ENCODE data around the gene PDE2A. TPM values are rescaled to one million over a fixed set of nuclear protein-coding genes. Genes with fewer than 3 reads are reported as not detected.

The PDE2A gene
- total and polyA plus RNA-seq, 2 donors (not counting 3 experiments of a cell fraction or from before 2014, with no cell fraction given), result 14.8 to 16.8 TPM

GRCh38 chr11:72595292-72595684 is 78.9 kb downstream of the PDE2A start:
- dilution Hi-C loops (cut with MboI; ENCODE audit: extremely low pct_ligation_motif_present, low sequenced_read_pairs) (no loop called here), intact Hi-C loops (cut with micrococcal nuclease) (no loop called here)
- no peaks in the 10 kb centered on the region for H3K9me3 ChIP-seq (replicated peaks; ENCODE audit: control insufficient read depth, insufficient read depth, low read length)
- H4K20me1 ChIP-seq (replicated peaks; ENCODE audit: control insufficient read depth, extremely low read depth, insufficient read depth, low read length), result no peaks in the 10 kb centered on the region
- DNase-seq (ENCODE audit: low read depth, low spot score) (no peak), FAIRE-seq (no peak)
- TF ChIP-seq MYC (IDR thresholded peaks at IDR 0.05; ENCODE audit: low read depth, low read length) (no peak), POLR2AphosphoS5 (IDR thresholded peaks at IDR 0.05; ENCODE audit: insufficient read depth, low read depth, low read length) (no peak), POLR2A (IDR thresholded peaks at IDR 0.05; ENCODE audit: low read depth, low read length) (no peak), MAX (IDR thresholded peaks at IDR 0.05; ENCODE audit: insufficient read depth, insufficient read length) (no peak), EZH2 (IDR thresholded peaks at IDR 0.05; ENCODE audit: borderline replicate concordance, low read depth, low read length, severe bottlenecking) (no peak), JUN (IDR thresholded peaks at IDR 0.05; ENCODE audit: borderline replicate concordance, insufficient read depth, insufficient read length, low read depth) (no peak), GATA2 (IDR thresholded peaks at IDR 0.05; ENCODE audit: insufficient read depth, insufficient read length, low read depth, low read length) (no peak), FOS (IDR thresholded peaks at IDR 0.05; ENCODE audit: borderline replicate concordance, insufficient read depth, low read length) (no peak)
- TF ChIP-seq, protein P1, sequence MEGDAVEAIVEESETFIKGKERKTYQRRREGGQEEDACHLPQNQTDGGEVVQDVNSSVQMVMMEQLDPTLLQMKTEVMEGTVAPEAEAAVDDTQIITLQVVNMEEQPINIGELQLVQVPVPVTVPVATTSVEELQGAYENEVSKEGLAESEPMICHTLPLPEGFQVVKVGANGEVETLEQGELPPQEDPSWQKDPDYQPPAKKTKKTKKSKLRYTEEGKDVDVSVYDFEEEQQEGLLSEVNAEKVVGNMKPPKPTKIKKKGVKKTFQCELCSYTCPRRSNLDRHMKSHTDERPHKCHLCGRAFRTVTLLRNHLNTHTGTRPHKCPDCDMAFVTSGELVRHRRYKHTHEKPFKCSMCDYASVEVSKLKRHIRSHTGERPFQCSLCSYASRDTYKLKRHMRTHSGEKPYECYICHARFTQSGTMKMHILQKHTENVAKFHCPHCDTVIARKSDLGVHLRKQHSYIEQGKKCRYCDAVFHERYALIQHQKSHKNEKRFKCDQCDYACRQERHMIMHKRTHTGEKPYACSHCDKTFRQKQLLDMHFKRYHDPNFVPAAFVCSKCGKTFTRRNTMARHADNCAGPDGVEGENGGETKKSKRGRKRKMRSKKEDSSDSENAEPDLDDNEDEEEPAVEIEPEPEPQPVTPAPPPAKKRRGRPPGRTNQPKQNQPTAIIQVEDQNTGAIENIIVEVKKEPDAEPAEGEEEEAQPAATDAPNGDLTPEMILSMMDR (IDR thresholded peaks at IDR 0.05; ENCODE audit: extremely low read depth in 1 of 2, insufficient read depth in 1 of 2, low read depth in 1 of 2, low read length in 2 of 2), result no peak
- no peak overlapping the region for H3K4me3 ChIP-seq (replicated peaks in 1 of 3; ENCODE audit: insufficient read depth in 1 of 3, low read depth in 1 of 3, low read length in 3 of 3)
- H3K79me2 ChIP-seq (ENCODE audit: control insufficient read depth, insufficient read depth, low read length), result no peaks in the 10 kb centered on the region
- no peak overlapping the region for H3K4me2 ChIP-seq (ENCODE audit: insufficient read depth, low read length)
- H3K9me1 ChIP-seq (replicated peaks; ENCODE audit: control insufficient read depth, extremely low read depth, insufficient read depth, low read length), result no peaks in the 10 kb centered on the region
- no peak overlapping the region for H3K27ac ChIP-seq (ENCODE audit: insufficient read depth, low read depth, low read length)
- H3K9ac ChIP-seq (replicated peaks; ENCODE audit: extremely low read depth, insufficient read depth, low read length), result no peak overlapping the region
- H3K36me3 ChIP-seq (ENCODE audit: control insufficient read depth in 2 of 2, extremely low read depth in 1 of 2, insufficient read depth in 2 of 2, low read length in 2 of 2), result no peaks in the 10 kb centered on the region
- ChIA-PET CTCF (interaction anchor here (0.8 to 3.4 kb wide), 6 partner anchors 21 to 124 kb away, joined by 3 to 27 read pairs (median 3); no protein-coding TSS in a partner anchor), POLR2A (no interaction called here)
- BruUV-seq (replicated peaks), result no TSS peak
- peaks cover 9 to 15% of the 10 kb centered on the region in 2 experiments for H3K27me3 ChIP-seq (ENCODE audit: control insufficient read depth in 2 of 2, insufficient read depth in 2 of 2, low read length in 2 of 2)
- no peak overlapping the region for H2AFZ ChIP-seq (ENCODE audit: low read depth, low read length)
- no peaks in the 10 kb centered on the region for H3K4me1 ChIP-seq (ENCODE audit: control insufficient read depth, extremely low read depth, insufficient read depth, low read length)

Measured in endothelial cell of umbilical vein (primary cell).